HEK293 (cell line): ENCODE data around the gene SP5.
A peak's percentile ranks its signal among the peaks of the same experiment; 100 is the strongest.

ENCODE experiments used
- CTCF ChIA-PET: fragments of 350-600 bp; formaldehyde crosslinking; extraction: SDS; loops from one replicate; lab custom pipeline; 2021; ENCODE audit warnings: antibody characterized with exemption; lab: Yijun Ruan, JAX
- POLR2A ChIA-PET: fragments of 300-600 bp; formaldehyde crosslinking; extraction: SDS; loops from one replicate; lab custom pipeline; 2020; ENCODE audit warnings: antibody characterized with exemption, inconsistent platforms; lab: Yijun Ruan, JAX
- H3K27ac ChIP-seq: fragments of 200-500 bp; sonication (Bioruptor generic); 2 replicates; pipeline ENCODE4 v1.5.1; 2014; ENCODE audit warnings: low read depth, low read length, control low read depth, inconsistent platforms; ENCODE audit errors: extremely low read depth
- H3K36me3 ChIP-seq, 2 experiments: fragments of 200-500 bp in 1 of 2; sonication (Bioruptor generic) in 1 of 2; 1 replicate in 1 of 2; 2 replicates in 1 of 2; pipeline ENCODE4 v1.5.1; 2014 to 2017; ENCODE audit warnings: inconsistent platforms in 2 of 2, low read length in 2 of 2; ENCODE audit not compliant: control insufficient read depth in 2 of 2, insufficient read depth in 1 of 2
- H3K4me1 ChIP-seq: fragments of 200-500 bp; sonication (Bioruptor generic); 2 replicates; pipeline ENCODE4 v1.5.1; 2014; ENCODE audit warnings: mild to moderate bottlenecking, low read length, inconsistent platforms; ENCODE audit not compliant: control insufficient read depth, insufficient read depth
- H3K4me3 ChIP-seq: 2 replicates; pipeline ENCODE4 v1.5.1; 2011; ENCODE audit warnings: low read depth, mild to moderate bottlenecking, control low read depth, low read length, moderate library complexity
- H3K9me3 ChIP-seq: fragments of 200-500 bp; sonication (Bioruptor generic); 2 replicates; pipeline ENCODE4 v1.5.1; 2014; ENCODE audit warnings: low read depth, low read length, inconsistent platforms; ENCODE audit not compliant: control insufficient read depth, insufficient read depth
- KLF10 ChIP-seq: fragments of 450-650 bp; IDR thresholded peaks from 2 replicates; pipeline ENCODE4 v1.5.1; 2018; ENCODE audit warnings: missing biosample characterization, mild to moderate bottlenecking, missing genetic modification characterization
- RBAK ChIP-seq: fragments of 450-650 bp; formaldehyde crosslinking; IDR thresholded peaks from 2 replicates; pipeline ENCODE4 v1.5.1; 2016; ENCODE audit warnings: missing biosample characterization, missing genetic modification characterization
- SCRT2 ChIP-seq: fragments of 450-650 bp; formaldehyde crosslinking; IDR thresholded peaks from 2 replicates; pipeline ENCODE4 v1.5.1; 2016; ENCODE audit warnings: missing biosample characterization, missing genetic modification characterization
- TCF7L2 ChIP-seq: IDR thresholded peaks from 2 replicates; pipeline ENCODE4 v1.6.1; 2011; ENCODE audit warnings: low read depth, mild to moderate bottlenecking, inconsistent platforms, low read length, moderate library complexity, borderline replicate concordance
- ZBTB48 ChIP-seq: fragments of 450-650 bp; formaldehyde crosslinking; IDR thresholded peaks from 2 replicates; pipeline ENCODE4 v1.5.1; 2016; ENCODE audit warnings: missing biosample characterization, missing genetic modification characterization
- ZFP3 ChIP-seq: fragments of 450-650 bp; formaldehyde crosslinking; IDR thresholded peaks from 2 replicates; pipeline ENCODE4 v1.5.1; 2016; ENCODE audit warnings: low read depth, missing biosample characterization, missing genetic modification characterization
- ZNF10 ChIP-seq: fragments of 450-650 bp; formaldehyde crosslinking; IDR thresholded peaks from 2 replicates; pipeline ENCODE4 v1.5.1; 2017; ENCODE audit warnings: missing biosample characterization, missing genetic modification characterization
- ZNF132 ChIP-seq: fragments of 450-650 bp; formaldehyde crosslinking; IDR thresholded peaks from 2 replicates; pipeline ENCODE4 v1.5.1; 2017; ENCODE audit warnings: missing biosample characterization, missing genetic modification characterization, borderline replicate concordance
- ZNF324 ChIP-seq: fragments of 450-650 bp; formaldehyde crosslinking; IDR thresholded peaks from 2 replicates; pipeline ENCODE4 v1.5.1; 2016; ENCODE audit warnings: missing biosample characterization, missing genetic modification characterization
- ZNF350 ChIP-seq: fragments of 450-650 bp; formaldehyde crosslinking; IDR thresholded peaks from 2 replicates; pipeline ENCODE4 v1.5.0; 2017; ENCODE audit warnings: missing biosample characterization, mild to moderate bottlenecking, missing genetic modification characterization
- ZNF530 ChIP-seq: fragments of 450-650 bp; formaldehyde crosslinking; IDR thresholded peaks from 2 replicates; pipeline ENCODE4 v1.5.1; 2016; ENCODE audit warnings: low read depth, missing biosample characterization, missing genetic modification characterization
- ZNF585B ChIP-seq: fragments of 450-650 bp; formaldehyde crosslinking; IDR thresholded peaks from 2 replicates; pipeline ENCODE4 v1.5.1; 2016; ENCODE audit warnings: missing biosample characterization, missing genetic modification characterization
- ZNF600 ChIP-seq: fragments of 450-650 bp; formaldehyde crosslinking; IDR thresholded peaks from 2 replicates; pipeline ENCODE4 v1.5.1; 2016; ENCODE audit warnings: missing biosample characterization, missing genetic modification characterization
- ZNF658 ChIP-seq: fragments of 450-650 bp; formaldehyde crosslinking; IDR thresholded peaks from 2 replicates; pipeline ENCODE4; 2016; ENCODE audit warnings: missing biosample characterization, missing genetic modification characterization
- ZNF660 ChIP-seq: fragments of 450-650 bp; IDR thresholded peaks from 2 replicates; pipeline ENCODE4 v1.5.1; 2018; ENCODE audit warnings: missing biosample characterization, mild to moderate bottlenecking, missing genetic modification characterization
- ZNF677 ChIP-seq: fragments of 450-650 bp; IDR thresholded peaks from 2 replicates; pipeline ENCODE4 v1.5.0; 2018; ENCODE audit warnings: missing biosample characterization, mild to moderate bottlenecking, missing genetic modification characterization, moderate library complexity
- ZNF792 ChIP-seq: fragments of 450-650 bp; formaldehyde crosslinking; IDR thresholded peaks from 2 replicates; pipeline ENCODE4 v1.5.1; 2016; ENCODE audit warnings: missing biosample characterization, missing genetic modification characterization
- TF ChIP-seq, protein P1 (sequence below): fragments of 450-650 bp; formaldehyde crosslinking; IDR thresholded peaks from 2 replicates; pipeline ENCODE4 v1.5.1; 2016; ENCODE audit warnings: missing biosample characterization, missing genetic modification characterization
- TF ChIP-seq, protein P2 (sequence below): fragments of 450-650 bp; formaldehyde crosslinking; IDR thresholded peaks from 2 replicates; pipeline ENCODE4 v1.5.1; 2016; ENCODE audit warnings: missing biosample characterization, missing genetic modification characterization

The SP5 gene

DNA sequence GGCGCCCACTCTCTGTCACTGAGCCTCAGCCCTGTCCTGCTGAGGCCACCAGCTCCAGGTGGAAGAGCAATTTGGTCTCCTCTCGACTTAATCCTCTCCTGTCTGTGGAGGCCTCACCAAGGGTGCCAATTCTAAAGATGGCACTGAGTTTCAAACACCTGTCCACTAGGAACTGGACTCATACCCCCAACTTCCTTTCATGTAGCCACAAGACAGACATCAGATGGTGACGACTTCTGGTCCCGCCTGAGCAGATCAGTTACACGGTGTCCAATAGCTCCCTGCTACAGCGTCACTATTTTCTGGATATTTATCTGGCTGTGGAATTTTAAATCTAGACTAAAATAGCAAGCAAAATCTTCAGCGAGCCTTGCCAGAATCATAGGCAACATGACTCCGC is 24.5 kb upstream of the SP5 start:
- ChIA-PET POLR2A (no interaction called here), CTCF (no interaction called here)
- peaks cover 3% of the 10 kb centered on the region; the same call in 1 of the 2 replicates for H3K4me1 ChIP-seq
- H3K9me3 ChIP-seq, result no peaks in the 10 kb centered on the region
- no peaks in the 10 kb centered on the region for H3K36me3 ChIP-seq
- no peak overlapping the region for H3K27ac ChIP-seq
- no peak overlapping the region for H3K4me3 ChIP-seq
- TF ChIP-seq ZFP3 (tag by site-specific recombination), result no peak
- TF ChIP-seq, protein P1, sequence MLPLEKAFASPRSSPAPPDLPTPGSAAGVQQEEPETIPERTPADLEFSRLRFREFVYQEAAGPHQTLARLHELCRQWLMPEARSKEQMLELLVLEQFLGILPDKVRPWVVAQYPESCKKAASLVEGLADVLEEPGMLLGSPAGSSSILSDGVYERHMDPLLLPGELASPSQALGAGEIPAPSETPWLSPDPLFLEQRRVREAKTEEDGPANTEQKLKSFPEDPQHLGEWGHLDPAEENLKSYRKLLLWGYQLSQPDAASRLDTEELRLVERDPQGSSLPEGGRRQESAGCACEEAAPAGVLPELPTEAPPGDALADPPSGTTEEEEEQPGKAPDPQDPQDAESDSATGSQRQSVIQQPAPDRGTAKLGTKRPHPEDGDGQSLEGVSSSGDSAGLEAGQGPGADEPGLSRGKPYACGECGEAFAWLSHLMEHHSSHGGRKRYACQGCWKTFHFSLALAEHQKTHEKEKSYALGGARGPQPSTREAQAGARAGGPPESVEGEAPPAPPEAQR (tag by site-specific recombination), result no peak
- no peak for TF ChIP-seq ZNF324
- no peak for TF ChIP-seq ZNF660 (tag by site-specific recombination)
- no peak for TF ChIP-seq KLF10 (tag by site-specific recombination)
- TF ChIP-seq ZNF677 (tag by site-specific recombination), result no peak
- no peak for TF ChIP-seq ZNF10 (tag by site-specific recombination)
- no peak for TF ChIP-seq ZNF600
- no peak for TF ChIP-seq ZNF530 (tag by site-specific recombination)

DNA sequence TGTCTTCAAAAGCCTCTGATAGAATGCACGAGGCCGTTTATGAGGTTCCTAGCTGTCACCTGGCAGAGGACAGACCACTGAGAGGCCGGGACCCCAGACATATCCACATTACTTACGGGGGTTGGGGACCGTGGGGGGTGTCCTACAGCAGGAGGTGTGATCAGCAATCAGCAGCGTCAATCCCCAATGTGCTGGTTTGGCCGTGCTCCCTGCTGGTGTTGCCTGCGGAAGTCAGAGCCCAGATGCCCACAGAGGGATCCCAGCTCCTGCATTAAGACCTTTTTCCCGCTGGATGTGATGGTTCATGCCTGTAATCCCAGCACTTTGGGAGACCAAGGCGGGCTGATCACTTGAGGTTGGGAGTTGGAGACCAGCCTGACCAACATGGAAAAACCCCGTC is 20.8 kb upstream of the SP5 start:
- Histone ChIP-seq H3K4me3 (no peak overlapping the region), H3K27ac (no peak overlapping the region), H3K36me3 (no peaks in the 10 kb centered on the region), H3K4me1 (peaks cover 8% of the 10 kb centered on the region; the same call in 1 of the 2 replicates), H3K9me3 (no peaks in the 10 kb centered on the region)
- POLR2A ChIA-PET, result interaction anchor here (0.6 kb wide), 1 partner anchor 69 kb away, joined by 4 read pairs; no protein-coding TSS in a partner anchor
- CTCF ChIA-PET, result interaction anchor here (0.6 kb wide), 1 partner anchor 28 kb away, joined by 3 read pairs; no protein-coding TSS in a partner anchor
- TF ChIP-seq RBAK (no peak), KLF10 (tag by site-specific recombination) (no peak), ZNF658 (tag by site-specific recombination) (no peak), ZNF350 (tag by site-specific recombination) (no peak), ZNF132 (tag by site-specific recombination) (no peak), ZNF792 (tag by site-specific recombination) (no peak)
- TF ChIP-seq, protein P2, sequence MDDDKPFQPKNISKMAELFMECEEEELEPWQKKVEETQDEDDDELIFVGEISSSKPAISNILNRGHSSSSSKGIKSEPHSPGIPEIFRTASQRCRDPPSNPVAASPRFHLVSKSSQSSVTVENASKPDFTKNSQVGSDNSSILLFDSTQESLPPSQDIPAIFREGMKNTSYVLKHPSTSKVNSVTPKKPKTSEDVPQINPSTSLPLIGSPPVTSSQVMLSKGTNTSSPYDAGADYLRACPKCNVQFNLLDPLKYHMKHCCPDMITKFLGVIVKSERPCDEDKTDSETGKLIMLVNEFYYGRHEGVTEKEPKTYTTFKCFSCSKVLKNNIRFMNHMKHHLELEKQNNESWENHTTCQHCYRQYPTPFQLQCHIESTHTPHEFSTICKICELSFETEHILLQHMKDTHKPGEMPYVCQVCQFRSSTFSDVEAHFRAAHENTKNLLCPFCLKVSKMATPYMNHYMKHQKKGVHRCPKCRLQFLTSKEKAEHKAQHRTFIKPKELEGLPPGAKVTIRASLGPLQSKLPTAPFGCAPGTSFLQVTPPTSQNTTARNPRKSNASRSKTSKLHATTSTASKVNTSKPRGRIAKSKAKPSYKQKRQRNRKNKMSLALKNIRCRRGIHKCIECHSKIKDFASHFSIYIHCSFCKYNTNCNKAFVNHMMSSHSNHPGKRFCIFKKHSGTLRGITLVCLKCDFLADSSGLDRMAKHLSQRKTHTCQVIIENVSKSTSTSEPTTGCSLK (tag by site-specific recombination), result no peak

DNA sequence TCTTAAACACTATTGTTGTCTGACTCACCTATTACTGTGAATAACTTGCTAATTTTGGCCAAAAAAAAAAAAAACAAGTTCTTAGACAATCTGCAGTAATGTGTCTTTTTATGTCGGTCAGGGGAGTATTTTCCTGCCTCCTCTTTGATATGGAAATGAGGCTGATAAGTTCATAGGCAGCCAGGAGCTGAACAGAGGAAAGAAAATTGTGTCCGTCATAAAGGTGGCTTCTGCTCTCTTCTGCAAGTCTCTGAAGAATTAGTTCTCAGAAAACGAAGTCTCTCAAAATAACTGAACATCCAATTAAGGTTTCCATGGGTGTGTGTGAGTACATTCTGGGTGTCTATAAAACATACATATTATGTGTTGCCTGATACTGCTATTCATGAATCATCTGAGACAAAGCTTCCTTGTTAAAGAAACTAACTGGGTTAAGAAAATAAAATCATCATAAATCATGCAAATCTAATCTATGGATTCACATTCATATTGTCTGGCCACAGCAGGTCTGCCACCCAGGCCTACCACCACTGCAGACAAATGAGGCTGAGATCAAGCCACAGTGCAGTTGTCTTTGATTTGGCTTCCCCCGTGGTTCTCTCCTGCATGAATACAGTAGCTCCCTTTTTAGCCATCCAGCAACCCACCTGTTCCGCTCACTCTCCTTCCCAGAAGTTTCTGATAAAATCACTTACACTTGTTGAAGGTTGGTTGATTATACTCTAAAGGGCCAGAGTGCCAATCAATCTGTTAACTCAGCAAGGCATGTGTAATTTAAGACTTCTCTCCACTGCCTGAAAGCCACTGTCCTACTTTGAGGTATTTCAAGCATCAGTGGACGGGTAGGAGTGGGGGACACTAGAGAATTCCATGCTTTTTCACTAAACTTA is 19.4 kb upstream of the SP5 start:
- ChIA-PET CTCF (interaction anchor here (0.7 to 1.5 kb wide), 2 partner anchors 121 to 286 kb away, joined by 5 to 8 read pairs; partner anchors contain the start of gene GAD1), POLR2A (no interaction called here)
- TF ChIP-seq ZBTB48 (tag by site-specific recombination) (no peak), SCRT2 (tag by site-specific recombination) (peak; percentile 65), TCF7L2 (peak; percentile 41; the same call in 1 of the 2 replicates), ZNF585B (tag by site-specific recombination) (no peak)
- H3K4me1 ChIP-seq, result peaks cover 8% of the 10 kb centered on the region; the same call in 1 of the 2 replicates
- H3K36me3 ChIP-seq, result no peaks in the 10 kb centered on the region
- H3K4me3 ChIP-seq, result no peak overlapping the region
- H3K27ac ChIP-seq, result no peak overlapping the region
- H3K9me3 ChIP-seq, result no peaks in the 10 kb centered on the region
